OCI-LY3 (cell line): ENCODE measurements around the gene GNB5.

Source experiments
- CTCF ChIP-seq: fragments of 200-600, 300-600 bp; sonication (generic); IDR thresholded peaks from 2 replicates; pipeline ENCODE4 v1.5.1; 2014; ENCODE audit warnings: antibody characterized with exemption, low read length, low read depth
- EZH2phosphoT487 ChIP-seq: fragments of 200-600 bp; shearing (Covaris generic); IDR thresholded peaks from 2 replicates; pipeline ENCODE4 v1.6.1; 2018; ENCODE audit warnings: antibody characterized with exemption, mixed run types, low read depth

- no peak for TF ChIP-seq CTCF
- no peak for TF ChIP-seq EZH2phosphoT487
These were observed 23.4 kb upstream of the GNB5 start for GRCh38 chr15:52214553-52214952.
